Renal pelvis (tissue), 4 donors: ENCODE results near the gene CTXN1. TPM values are rescaled to one million over a fixed set of nuclear protein-coding genes. Genes with fewer than 3 reads are reported as not detected.
A peak's percentile ranks its signal among the peaks of the same experiment; 100 is the strongest.
"Not testable (repeated sequence)": the region's sequence is repeated elsewhere in the genome, so short reads cannot be mapped to it uniquely, and the experiment has no call there.

Experiments used
- DNase-seq: peaks from one replicate; pipeline ENCODE4 v3.0.0-alpha.2; 2013
- polyA plus RNA-seq, 3 donors: library from polyadenylated mRNA; unstranded; fragments of 120-200 nt; gene quantifications; one replicate each; pipeline ENCODE4 v1.2.1, GENCODE V29; 2013; ENCODE audit not compliant: insufficient read length in 3 of 3

The CTXN1 gene
- polyA plus RNA-seq, 3 donors = 26.8 to 41.4 (median 35.9) TPM

GRCh38 chr19:7928334-7928706 lies 2.4 kb upstream of the CTXN1 start:
- DNase-seq = no peak

- DNase-seq = no peak
These were observed 1.8 kb upstream of the CTXN1 start for GRCh38 chr19:7927605-7928333.

- DNase-seq = no peak
These were observed 1.0 kb upstream of the CTXN1 start for GRCh38 chr19:7926727-7927604.

- DNase-seq = peak; percentile 82
These were observed 624 bp downstream of the CTXN1 start for GRCh38 chr19:7925171-7925851.

GRCh38 chr19:7924651-7925170 lies 1.2 kb downstream of the CTXN1 start:
- DNase-seq = no peak

- no peak for DNase-seq
These were observed 1.7 kb downstream of the CTXN1 start for GRCh38 chr19:7924241-7924640.

- no peak for DNase-seq
These were observed 2.4 kb downstream of the CTXN1 start for GRCh38 chr19:7923295-7924191.

- no peak for DNase-seq
These were observed 3.1 kb downstream of the CTXN1 start for GRCh38 chr19:7922836-7923195.

GRCh38 chr19:7921967-7922835 lies 3.7 kb downstream of the CTXN1 start:
- DNase-seq = no peak

GRCh38 chr19:7921302-7921966 lies 4.5 kb downstream of the CTXN1 start:
- no peak for DNase-seq

GRCh38 chr19:7920519-7921301 lies 5.2 kb downstream of the CTXN1 start:
- DNase-seq = peak; percentile 93

- DNase-seq = peak; percentile 94
These were observed 6.1 kb downstream of the CTXN1 start, which contains the start of gene SNAPC2 for GRCh38 chr19:7919610-7920518. SNAPC2 (plus strand) TSS chr19:7920338; CDS start chr19:7920367, 29 bp downstream.

GRCh38 chr19:7918615-7919421 lies 7.1 kb downstream of the CTXN1 start:
- no peak for DNase-seq

- DNase-seq = not testable (repeated sequence)
These were observed 7.8 kb downstream of the CTXN1 start for GRCh38 chr19:7918062-7918614.

GRCh38 chr19:7917267-7918061 lies 8.5 kb downstream of the CTXN1 start:
- no peak for DNase-seq

GRCh38 chr19:7916955-7917266 lies 9.0 kb downstream of the CTXN1 start:
- no peak for DNase-seq
